ENCODE measurements around the gene TTC23L. TPM values are rescaled to one million over a fixed set of nuclear protein-coding genes. Genes with fewer than 3 reads are reported as not detected.

Gene TTC23L
- total and polyA plus RNA-seq, 2 donors from 2014 or later, result 0.39 to 1.7 TPM

DNA sequence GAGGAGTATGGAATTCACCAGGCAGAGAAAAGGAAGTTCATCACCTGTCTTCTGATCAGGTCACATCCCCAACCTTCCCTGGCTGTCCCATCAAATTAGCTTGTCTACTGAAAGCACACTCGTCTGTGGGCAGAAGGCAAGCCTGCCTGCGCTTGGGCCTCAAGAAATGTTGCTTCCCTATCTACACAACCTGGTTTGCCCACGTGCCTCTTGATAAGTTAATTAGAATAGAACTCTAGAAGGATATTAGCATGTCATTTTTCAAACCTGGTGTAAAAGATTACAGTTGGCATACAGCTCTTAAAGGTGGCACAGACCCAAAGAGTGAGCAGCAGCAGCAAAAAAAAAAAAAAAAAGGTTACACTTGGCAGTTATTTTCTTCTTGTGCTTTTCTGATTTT, 5.1 kb downstream of the TTC23L start:
- intact Hi-C loops (cut with DNase I), result no loop called here
- Histone ChIP-seq H3K9me3 (ENCODE audit: control insufficient read depth in 2 of 3, insufficient read depth in 1 of 3, low read length in 3 of 3) (no peaks in the 10 kb centered on the region), H3K27me3 (ENCODE audit: control insufficient read depth, insufficient read depth, low read length) (no peaks in the 10 kb centered on the region), H3K9ac (ENCODE audit: low read length in 3 of 3) (no peak overlapping the region), H3K4me1 (ENCODE audit: control insufficient read depth in 2 of 3, insufficient read depth in 2 of 3, low read depth in 1 of 3, low read length in 3 of 3) (no peaks in the 10 kb centered on the region), H3K27ac (ENCODE audit: low read depth in 2 of 2, low read length in 2 of 2) (no peak overlapping the region), H3K36me3 (ENCODE audit: control insufficient read depth in 2 of 3, insufficient read depth in 3 of 3, low read length in 3 of 3) (no peaks in the 10 kb centered on the region), H3K4me3 (ENCODE audit: low read length in 3 of 3) (no peak overlapping the region)
- TF ChIP-seq, protein P1, sequence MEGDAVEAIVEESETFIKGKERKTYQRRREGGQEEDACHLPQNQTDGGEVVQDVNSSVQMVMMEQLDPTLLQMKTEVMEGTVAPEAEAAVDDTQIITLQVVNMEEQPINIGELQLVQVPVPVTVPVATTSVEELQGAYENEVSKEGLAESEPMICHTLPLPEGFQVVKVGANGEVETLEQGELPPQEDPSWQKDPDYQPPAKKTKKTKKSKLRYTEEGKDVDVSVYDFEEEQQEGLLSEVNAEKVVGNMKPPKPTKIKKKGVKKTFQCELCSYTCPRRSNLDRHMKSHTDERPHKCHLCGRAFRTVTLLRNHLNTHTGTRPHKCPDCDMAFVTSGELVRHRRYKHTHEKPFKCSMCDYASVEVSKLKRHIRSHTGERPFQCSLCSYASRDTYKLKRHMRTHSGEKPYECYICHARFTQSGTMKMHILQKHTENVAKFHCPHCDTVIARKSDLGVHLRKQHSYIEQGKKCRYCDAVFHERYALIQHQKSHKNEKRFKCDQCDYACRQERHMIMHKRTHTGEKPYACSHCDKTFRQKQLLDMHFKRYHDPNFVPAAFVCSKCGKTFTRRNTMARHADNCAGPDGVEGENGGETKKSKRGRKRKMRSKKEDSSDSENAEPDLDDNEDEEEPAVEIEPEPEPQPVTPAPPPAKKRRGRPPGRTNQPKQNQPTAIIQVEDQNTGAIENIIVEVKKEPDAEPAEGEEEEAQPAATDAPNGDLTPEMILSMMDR (IDR thresholded peaks at IDR 0.05; ENCODE audit: borderline replicate concordance, extremely low read depth, insufficient read depth), result no peak
- no peak for DNase-seq
- no peak for FAIRE-seq

DNA sequence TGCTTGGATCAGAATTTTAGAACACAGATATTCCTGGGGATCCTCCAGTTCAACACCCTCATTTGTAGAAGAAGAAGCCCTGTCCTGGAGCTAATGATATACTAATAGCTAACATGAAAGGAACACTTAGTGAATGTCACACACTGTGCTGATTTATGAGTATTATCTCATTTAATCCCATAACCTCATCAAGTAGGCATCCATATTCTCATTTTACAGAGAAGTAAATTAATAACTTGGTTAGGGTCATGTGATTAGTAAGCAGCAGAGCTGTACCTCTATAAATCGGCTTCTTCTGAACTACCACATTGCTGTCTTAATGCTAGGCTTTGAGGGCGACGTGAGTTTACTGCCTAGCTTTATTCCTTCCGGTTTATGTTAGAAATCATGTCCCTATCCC, 6.0 kb downstream of the TTC23L start:
- H3K27me3 ChIP-seq (ENCODE audit: control insufficient read depth, insufficient read depth, low read length), result no peaks in the 10 kb centered on the region
- H3K4me1 ChIP-seq (ENCODE audit: control insufficient read depth in 2 of 3, insufficient read depth in 2 of 3, low read depth in 1 of 3, low read length in 3 of 3), result no peaks in the 10 kb centered on the region
- intact Hi-C loops (cut with DNase I), result no loop called here
- TF ChIP-seq, protein P1 (IDR thresholded peaks at IDR 0.05; ENCODE audit: borderline replicate concordance, extremely low read depth, insufficient read depth), result no peak
- no peak overlapping the region for H3K9ac ChIP-seq (ENCODE audit: low read length in 3 of 3)
- no peak overlapping the region for H3K4me3 ChIP-seq (ENCODE audit: low read length in 3 of 3)
- H3K27ac ChIP-seq (ENCODE audit: low read depth in 2 of 2, low read length in 2 of 2), result no peak overlapping the region
- no peaks in the 10 kb centered on the region for H3K9me3 ChIP-seq (ENCODE audit: control insufficient read depth in 2 of 3, insufficient read depth in 1 of 3, low read length in 3 of 3)
- FAIRE-seq (no peak), DNase-seq (no peak)
- H3K36me3 ChIP-seq (ENCODE audit: control insufficient read depth in 2 of 3, insufficient read depth in 3 of 3, low read length in 3 of 3), result no peaks in the 10 kb centered on the region

DNA sequence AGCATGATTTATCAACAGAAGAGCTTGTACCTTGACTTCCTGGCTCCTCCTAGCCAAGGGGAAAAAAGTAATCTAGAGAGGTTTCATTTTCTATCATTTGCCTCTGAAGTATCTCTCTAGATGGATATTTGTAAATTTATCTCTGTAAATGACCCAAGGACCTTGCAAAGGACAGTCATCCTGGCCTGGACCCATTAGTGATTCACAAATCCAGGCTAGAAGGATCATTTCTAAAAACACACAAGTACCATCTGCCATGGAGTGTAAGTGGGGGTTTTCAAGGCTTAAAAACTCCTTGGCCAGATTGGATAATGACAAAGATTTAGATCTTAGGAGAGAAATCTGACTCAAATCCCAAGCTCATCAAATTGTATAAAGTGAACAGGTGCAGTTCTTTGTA, 8.1 kb downstream of the TTC23L start:
- H3K36me3 ChIP-seq (ENCODE audit: control insufficient read depth in 2 of 3, insufficient read depth in 3 of 3, low read length in 3 of 3), result no peaks in the 10 kb centered on the region
- DNase-seq (no peak), FAIRE-seq (no peak)
- no peaks in the 10 kb centered on the region for H3K27me3 ChIP-seq (ENCODE audit: control insufficient read depth, insufficient read depth, low read length)
- intact Hi-C loops (cut with DNase I), result no loop called here
- H3K4me1 ChIP-seq (ENCODE audit: control insufficient read depth in 2 of 3, insufficient read depth in 2 of 3, low read depth in 1 of 3, low read length in 3 of 3), result no peaks in the 10 kb centered on the region
- TF ChIP-seq, protein P1 (IDR thresholded peaks at IDR 0.05; ENCODE audit: borderline replicate concordance, extremely low read depth, insufficient read depth), result no peak
- no peak overlapping the region for H3K9ac ChIP-seq (ENCODE audit: low read length in 3 of 3)
- no peak overlapping the region for H3K4me3 ChIP-seq (ENCODE audit: low read length in 3 of 3)
- no peaks in the 10 kb centered on the region for H3K9me3 ChIP-seq (ENCODE audit: control insufficient read depth in 2 of 3, insufficient read depth in 1 of 3, low read length in 3 of 3)
- no peak overlapping the region for H3K27ac ChIP-seq (ENCODE audit: low read depth in 2 of 2, low read length in 2 of 2)

DNA sequence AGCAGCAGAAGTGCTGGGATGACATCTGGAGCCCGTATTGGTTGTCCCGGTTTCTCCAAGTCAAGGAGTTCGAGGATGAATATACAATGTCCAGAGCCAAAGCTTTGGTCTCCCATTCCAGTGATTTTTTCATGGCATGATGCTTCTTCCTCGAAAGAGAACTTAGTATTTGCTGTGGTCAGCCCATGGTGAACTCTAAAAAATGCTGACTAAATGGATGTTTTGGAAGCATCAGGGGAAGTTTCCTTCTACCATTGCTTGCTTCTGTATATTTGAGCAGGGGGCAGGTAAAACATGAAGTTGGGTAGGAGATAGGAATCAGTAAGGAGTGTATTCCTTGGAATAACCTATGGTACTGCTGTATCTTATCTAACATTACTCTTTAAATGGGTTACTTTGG, 8.6 kb downstream of the TTC23L start:
- no peaks in the 10 kb centered on the region for H3K9me3 ChIP-seq (ENCODE audit: control insufficient read depth in 2 of 3, insufficient read depth in 1 of 3, low read length in 3 of 3)
- no peaks in the 10 kb centered on the region for H3K4me1 ChIP-seq (ENCODE audit: control insufficient read depth in 2 of 3, insufficient read depth in 2 of 3, low read depth in 1 of 3, low read length in 3 of 3)
- no peaks in the 10 kb centered on the region for H3K36me3 ChIP-seq (ENCODE audit: control insufficient read depth in 2 of 3, insufficient read depth in 3 of 3, low read length in 3 of 3)
- FAIRE-seq (no peak), DNase-seq (no peak)
- H3K27me3 ChIP-seq (ENCODE audit: control insufficient read depth, insufficient read depth, low read length), result no peaks in the 10 kb centered on the region
- intact Hi-C loops (cut with DNase I), result no loop called here
- TF ChIP-seq, protein P1 (IDR thresholded peaks at IDR 0.05; ENCODE audit: borderline replicate concordance, extremely low read depth, insufficient read depth), result no peak
- H3K27ac ChIP-seq (ENCODE audit: low read depth in 2 of 2, low read length in 2 of 2), result no peak overlapping the region
- no peak overlapping the region for H3K4me3 ChIP-seq (ENCODE audit: low read length in 3 of 3)
- H3K9ac ChIP-seq (ENCODE audit: low read length in 3 of 3), result no peak overlapping the region

Measured in kidney (tissue), 14 donors.